ENCODE results near the gene RAPGEF5.

RAPGEF5 gene

DNA sequence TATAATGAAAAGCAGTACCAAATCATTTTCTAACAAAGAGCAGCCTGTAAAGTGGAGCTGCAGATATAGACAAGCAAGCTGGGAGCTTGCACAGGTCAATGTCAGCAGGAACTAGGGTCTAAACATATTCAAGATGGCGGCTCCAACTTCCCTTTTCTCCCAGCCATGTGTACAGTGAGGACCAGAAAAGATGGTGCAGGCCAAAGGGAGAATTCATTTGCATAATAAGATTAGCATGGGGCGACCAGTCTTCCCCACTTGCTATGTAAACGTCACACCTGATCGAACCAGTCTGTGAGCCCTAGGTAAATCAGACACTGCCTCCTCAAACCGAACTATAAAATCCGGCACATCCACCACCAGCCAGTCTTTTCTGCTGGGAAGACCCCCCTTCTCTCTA lies 4.4 kb upstream of the RAPGEF5 start:
- H3K27ac ChIP-seq (replicated peaks), result no peak overlapping the region
- H3K4me3 ChIP-seq (replicated peaks; ENCODE audit: insufficient read depth, low read length), result no peak overlapping the region
- TF ChIP-seq, protein P1, sequence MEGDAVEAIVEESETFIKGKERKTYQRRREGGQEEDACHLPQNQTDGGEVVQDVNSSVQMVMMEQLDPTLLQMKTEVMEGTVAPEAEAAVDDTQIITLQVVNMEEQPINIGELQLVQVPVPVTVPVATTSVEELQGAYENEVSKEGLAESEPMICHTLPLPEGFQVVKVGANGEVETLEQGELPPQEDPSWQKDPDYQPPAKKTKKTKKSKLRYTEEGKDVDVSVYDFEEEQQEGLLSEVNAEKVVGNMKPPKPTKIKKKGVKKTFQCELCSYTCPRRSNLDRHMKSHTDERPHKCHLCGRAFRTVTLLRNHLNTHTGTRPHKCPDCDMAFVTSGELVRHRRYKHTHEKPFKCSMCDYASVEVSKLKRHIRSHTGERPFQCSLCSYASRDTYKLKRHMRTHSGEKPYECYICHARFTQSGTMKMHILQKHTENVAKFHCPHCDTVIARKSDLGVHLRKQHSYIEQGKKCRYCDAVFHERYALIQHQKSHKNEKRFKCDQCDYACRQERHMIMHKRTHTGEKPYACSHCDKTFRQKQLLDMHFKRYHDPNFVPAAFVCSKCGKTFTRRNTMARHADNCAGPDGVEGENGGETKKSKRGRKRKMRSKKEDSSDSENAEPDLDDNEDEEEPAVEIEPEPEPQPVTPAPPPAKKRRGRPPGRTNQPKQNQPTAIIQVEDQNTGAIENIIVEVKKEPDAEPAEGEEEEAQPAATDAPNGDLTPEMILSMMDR (IDR thresholded peaks at IDR 0.05; ENCODE audit: insufficient read depth, low read length), result no peak
- H3K27me3 ChIP-seq (ENCODE audit: insufficient read depth, poor library complexity, severe bottlenecking), result peaks cover 11% of the 10 kb centered on the region
- DNase-seq (ENCODE audit: low read depth in 1 of 2, low spot score in 1 of 2), result no peak

DNA sequence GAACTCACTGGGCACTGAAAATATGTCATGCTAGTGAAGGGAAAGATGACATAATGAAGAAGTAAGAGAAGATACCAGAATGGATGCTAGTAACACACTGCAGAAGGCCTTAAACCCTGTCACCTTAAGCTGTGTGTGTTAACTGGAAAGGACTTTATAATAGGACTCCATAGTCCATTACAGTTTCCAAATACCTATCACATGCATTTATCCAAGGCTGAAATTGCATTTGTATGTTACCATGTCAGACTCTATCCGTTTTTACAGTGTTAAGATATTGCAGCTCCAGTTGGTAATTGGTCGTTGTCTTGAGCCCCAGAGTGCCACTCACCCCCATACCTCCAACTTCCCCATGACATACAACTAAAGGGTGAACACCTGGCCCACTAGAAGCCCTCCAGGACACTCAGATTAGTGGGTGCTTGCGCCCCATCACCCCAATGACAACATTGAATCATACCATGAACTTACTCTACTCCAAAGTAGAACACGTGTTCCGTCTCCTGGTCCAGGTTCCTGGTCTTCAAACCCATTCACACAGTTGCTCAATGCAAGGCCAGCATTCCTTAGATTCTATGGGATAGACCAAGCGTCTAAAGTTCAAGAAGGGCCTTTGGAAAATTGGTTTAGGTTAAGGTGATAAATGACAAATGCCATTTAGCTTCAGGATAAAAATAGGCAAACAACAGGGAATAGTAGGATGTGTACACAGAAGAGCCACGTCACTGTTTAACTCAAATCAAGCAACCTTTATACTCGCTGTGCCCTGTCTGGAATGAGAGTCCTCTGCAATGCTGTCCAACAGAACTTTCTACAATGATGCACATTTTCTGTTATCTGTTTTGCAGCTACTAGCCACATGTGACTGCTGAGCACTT lies 2.1 kb upstream of the RAPGEF5 start:
- no peak for DNase-seq (ENCODE audit: low read depth in 1 of 2, low spot score in 1 of 2)
- Histone ChIP-seq H3K4me3 (replicated peaks; ENCODE audit: insufficient read depth, low read length) (no peak overlapping the region), H3K27me3 (ENCODE audit: insufficient read depth, poor library complexity, severe bottlenecking) (peaks cover 17% of the 10 kb centered on the region), H3K27ac (replicated peaks) (no peak overlapping the region)
- TF ChIP-seq GABPA (IDR thresholded peaks at IDR 0.05; ENCODE audit: low read depth) (no peak), SPI1 (IDR thresholded peaks at IDR 0.05; ENCODE audit: borderline replicate concordance, low read depth) (no peak)
- TF ChIP-seq, protein P2, sequence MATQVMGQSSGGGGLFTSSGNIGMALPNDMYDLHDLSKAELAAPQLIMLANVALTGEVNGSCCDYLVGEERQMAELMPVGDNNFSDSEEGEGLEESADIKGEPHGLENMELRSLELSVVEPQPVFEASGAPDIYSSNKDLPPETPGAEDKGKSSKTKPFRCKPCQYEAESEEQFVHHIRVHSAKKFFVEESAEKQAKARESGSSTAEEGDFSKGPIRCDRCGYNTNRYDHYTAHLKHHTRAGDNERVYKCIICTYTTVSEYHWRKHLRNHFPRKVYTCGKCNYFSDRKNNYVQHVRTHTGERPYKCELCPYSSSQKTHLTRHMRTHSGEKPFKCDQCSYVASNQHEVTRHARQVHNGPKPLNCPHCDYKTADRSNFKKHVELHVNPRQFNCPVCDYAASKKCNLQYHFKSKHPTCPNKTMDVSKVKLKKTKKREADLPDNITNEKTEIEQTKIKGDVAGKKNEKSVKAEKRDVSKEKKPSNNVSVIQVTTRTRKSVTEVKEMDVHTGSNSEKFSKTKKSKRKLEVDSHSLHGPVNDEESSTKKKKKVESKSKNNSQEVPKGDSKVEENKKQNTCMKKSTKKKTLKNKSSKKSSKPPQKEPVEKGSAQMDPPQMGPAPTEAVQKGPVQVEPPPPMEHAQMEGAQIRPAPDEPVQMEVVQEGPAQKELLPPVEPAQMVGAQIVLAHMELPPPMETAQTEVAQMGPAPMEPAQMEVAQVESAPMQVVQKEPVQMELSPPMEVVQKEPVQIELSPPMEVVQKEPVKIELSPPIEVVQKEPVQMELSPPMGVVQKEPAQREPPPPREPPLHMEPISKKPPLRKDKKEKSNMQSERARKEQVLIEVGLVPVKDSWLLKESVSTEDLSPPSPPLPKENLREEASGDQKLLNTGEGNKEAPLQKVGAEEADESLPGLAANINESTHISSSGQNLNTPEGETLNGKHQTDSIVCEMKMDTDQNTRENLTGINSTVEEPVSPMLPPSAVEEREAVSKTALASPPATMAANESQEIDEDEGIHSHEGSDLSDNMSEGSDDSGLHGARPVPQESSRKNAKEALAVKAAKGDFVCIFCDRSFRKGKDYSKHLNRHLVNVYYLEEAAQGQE (IDR thresholded peaks at IDR 0.05; ENCODE audit: insufficient replicate concordance, low read depth), result no peak

DNA sequence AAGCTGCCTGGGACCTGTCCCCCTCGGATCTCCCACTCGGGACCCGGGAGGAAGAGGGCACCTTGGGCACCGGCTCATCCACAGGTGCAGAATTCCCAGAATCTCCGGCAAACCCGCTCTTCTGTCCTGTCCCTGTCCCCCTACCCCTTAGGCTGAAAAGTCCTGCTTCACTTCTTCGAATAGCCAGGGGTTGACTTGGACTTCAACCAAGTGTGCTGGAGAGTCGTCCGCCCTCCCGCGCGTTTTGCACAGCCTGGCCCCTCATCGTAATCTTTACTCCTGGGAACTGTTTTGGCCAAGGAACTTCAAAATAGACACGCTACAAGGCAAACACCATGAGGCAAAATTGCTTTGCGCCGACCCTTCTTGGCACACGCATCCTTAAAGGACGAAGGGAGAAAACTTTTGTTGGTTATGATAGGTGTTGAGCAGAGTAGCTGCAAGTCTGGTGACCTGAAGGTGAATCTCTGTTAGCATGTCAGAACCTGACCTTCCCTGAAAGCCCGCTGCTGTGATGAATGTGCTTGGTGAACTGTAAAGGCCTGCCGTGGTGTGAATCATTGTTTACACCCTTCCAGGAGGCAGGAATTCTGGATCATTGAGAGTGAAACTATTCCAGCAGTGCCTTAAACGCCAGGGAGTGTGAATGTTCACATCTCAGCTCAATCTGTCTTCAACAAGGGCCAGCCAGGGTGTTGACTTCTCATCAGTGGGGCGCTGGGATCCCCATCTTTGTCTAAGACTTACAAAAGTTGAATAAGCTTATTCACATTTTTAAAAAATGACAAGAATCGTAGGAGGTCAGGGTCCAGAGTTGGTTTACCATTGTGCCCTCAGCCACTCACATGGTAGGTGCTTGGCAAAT lies 589 bp upstream of the RAPGEF5 start:
- TF ChIP-seq GABPA (IDR thresholded peaks at IDR 0.05; ENCODE audit: low read depth) (no peak), SPI1 (IDR thresholded peaks at IDR 0.05; ENCODE audit: borderline replicate concordance, low read depth) (no peak), POLR2AphosphoS5 (IDR thresholded peaks at IDR 0.05; ENCODE audit: low read depth) (no peak)
- TF ChIP-seq, protein P1 (IDR thresholded peaks at IDR 0.05; ENCODE audit: insufficient read depth, low read length), result no peak
- Histone ChIP-seq H3K27me3 (ENCODE audit: insufficient read depth, poor library complexity, severe bottlenecking) (peaks cover 17% of the 10 kb centered on the region), H3K27ac (replicated peaks) (no peak overlapping the region), H3K4me3 (replicated peaks; ENCODE audit: insufficient read depth, low read length) (no peak overlapping the region)
- DNase-seq (ENCODE audit: low read depth in 1 of 2, low spot score in 1 of 2), result no peak

DNA sequence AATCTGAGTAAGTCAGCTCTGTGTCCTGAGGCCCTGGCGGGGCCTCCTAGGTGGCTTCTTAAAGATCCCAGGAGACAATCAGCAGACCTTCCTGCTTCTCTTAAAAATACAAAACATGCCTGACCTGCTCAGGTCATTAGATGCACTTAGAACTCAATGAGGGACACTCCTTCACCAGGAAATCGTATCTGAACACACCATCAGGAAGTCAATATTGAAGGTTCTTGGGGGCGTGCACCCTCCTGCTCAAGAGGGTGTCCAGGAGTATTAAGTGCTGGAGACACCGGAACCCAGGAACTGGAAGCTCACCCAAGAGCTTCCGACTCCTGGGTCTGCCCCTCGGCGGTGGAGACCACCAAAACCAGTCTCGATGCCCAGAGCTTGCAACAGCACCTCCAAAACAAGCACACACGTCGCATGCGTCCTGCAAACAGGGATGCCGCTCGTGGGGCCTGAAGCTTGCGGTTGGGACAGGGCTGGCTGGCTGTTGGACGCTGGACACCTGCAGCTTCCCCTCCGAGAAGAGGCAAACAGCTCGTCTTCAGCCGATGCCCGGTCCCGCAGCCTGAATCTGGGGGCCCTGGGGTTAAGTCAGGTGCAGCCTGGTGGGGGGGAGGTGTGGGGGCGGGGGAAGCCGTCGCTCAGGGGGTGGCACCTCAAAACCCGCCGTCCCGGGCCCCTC lies 803 bp downstream of the RAPGEF5 start:
- no peak overlapping the region for H3K27ac ChIP-seq (replicated peaks)
- TF ChIP-seq SPI1 (IDR thresholded peaks at IDR 0.05; ENCODE audit: borderline replicate concordance, low read depth) (no peak), GABPA (IDR thresholded peaks at IDR 0.05; ENCODE audit: low read depth) (no peak), POLR2AphosphoS5 (IDR thresholded peaks at IDR 0.05; ENCODE audit: low read depth) (no peak)
- TF ChIP-seq, protein P2 (IDR thresholded peaks at IDR 0.05; ENCODE audit: insufficient replicate concordance, low read depth), result no peak
- TF ChIP-seq, protein P1 (IDR thresholded peaks at IDR 0.05; ENCODE audit: insufficient read depth, low read length), result no peak
- H3K4me3 ChIP-seq (replicated peaks; ENCODE audit: insufficient read depth, low read length), result peak overlapping the region; percentile 4; the same call in 1 of the 2 replicates
- H3K27me3 ChIP-seq (ENCODE audit: insufficient read depth, poor library complexity, severe bottlenecking), result peaks cover 17% of the 10 kb centered on the region
- no peak for DNase-seq (ENCODE audit: low read depth in 1 of 2, low spot score in 1 of 2)

Measured in HL-60 (cell line).